Ishikawa (cell line): Measurements from ENCODE around the gene CFAP77.

Experiments used
- CEBPB ChIP-seq: IDR thresholded peaks from 2 replicates; pipeline ENCODE4 v1.6.1; 2012
- CREB1 ChIP-seq: IDR thresholded peaks from 2 replicates; pipeline ENCODE4 v1.6.1; 2012; ENCODE audit warnings: low read depth
- EGR1 ChIP-seq: IDR thresholded peaks from 2 replicates; pipeline ENCODE4 v1.6.1; 2012
- EP300 ChIP-seq: IDR thresholded peaks from 2 replicates; pipeline ENCODE4 v1.6.1; 2012; ENCODE audit warnings: borderline replicate concordance
- FOXM1 ChIP-seq: IDR thresholded peaks from 2 replicates; pipeline ENCODE4 v1.6.1; 2012; ENCODE audit warnings: low read depth, borderline replicate concordance
- NFIC ChIP-seq: IDR thresholded peaks from 2 replicates; pipeline ENCODE4 v1.6.1; 2012
- RAD21 ChIP-seq: IDR thresholded peaks from 2 replicates; pipeline ENCODE4 v1.6.1; 2012; ENCODE audit warnings: low read depth
- REST ChIP-seq: IDR thresholded peaks from 2 replicates; pipeline ENCODE4 v1.6.1; 2012; ENCODE audit warnings: low read depth, mild to moderate bottlenecking
- TAF1 ChIP-seq: IDR thresholded peaks from 2 replicates; pipeline ENCODE4 v1.6.1; 2012; ENCODE audit warnings: low read depth, mild to moderate bottlenecking
- TCF12 ChIP-seq: IDR thresholded peaks from 2 replicates; pipeline ENCODE4 v1.6.1; 2012; ENCODE audit warnings: low read depth
- TEAD4 ChIP-seq: IDR thresholded peaks from 2 replicates; pipeline ENCODE4 v1.6.1; 2012
- YY1 ChIP-seq: IDR thresholded peaks from 2 replicates; pipeline ENCODE4 v1.6.1; 2012; ENCODE audit warnings: low read depth
- ZBTB7A ChIP-seq: IDR thresholded peaks from 2 replicates; pipeline ENCODE4 v1.6.1; 2012; ENCODE audit warnings: low read depth
- TF ChIP-seq, protein P1 (sequence below): IDR thresholded peaks from 2 replicates; pipeline ENCODE4 v1.6.1; 2012
- TF ChIP-seq, protein P2 (sequence below): IDR thresholded peaks from 2 replicates; pipeline ENCODE4 v1.6.1; 2012

The CFAP77 gene

DNA sequence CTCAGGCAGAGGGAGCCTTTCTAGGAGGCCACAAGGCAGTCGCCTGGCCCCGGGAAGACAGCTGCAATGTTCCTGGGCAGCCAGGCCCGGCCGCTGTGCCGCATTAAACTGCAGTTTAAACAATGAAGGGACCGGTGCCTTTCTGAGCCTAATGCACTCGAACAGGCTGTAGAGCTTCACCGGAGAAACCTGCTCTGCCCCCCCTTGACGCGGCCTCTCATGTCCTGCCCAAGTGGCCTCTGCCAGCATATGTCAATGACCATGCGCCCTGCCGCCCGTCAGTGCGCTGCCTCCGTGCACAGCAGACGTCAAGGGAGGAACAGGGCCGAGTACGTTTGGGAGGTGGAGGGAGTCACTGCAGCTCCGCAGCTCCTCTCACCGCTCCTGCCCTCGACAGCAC is 133.9 kb downstream of the CFAP77 start:
- TF ChIP-seq TEAD4 (no peak), FOXM1 (no peak), REST (no peak), YY1 (no peak), CREB1 (no peak), NFIC (no peak), TCF12 (no peak), CEBPB (no peak), ZBTB7A (no peak), TAF1 (no peak), EP300 (no peak), EGR1 (no peak)
- TF ChIP-seq, protein P1, sequence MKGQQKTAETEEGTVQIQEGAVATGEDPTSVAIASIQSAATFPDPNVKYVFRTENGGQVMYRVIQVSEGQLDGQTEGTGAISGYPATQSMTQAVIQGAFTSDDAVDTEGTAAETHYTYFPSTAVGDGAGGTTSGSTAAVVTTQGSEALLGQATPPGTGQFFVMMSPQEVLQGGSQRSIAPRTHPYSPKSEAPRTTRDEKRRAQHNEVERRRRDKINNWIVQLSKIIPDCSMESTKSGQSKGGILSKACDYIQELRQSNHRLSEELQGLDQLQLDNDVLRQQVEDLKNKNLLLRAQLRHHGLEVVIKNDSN, result no peak
- TF ChIP-seq, protein P2, sequence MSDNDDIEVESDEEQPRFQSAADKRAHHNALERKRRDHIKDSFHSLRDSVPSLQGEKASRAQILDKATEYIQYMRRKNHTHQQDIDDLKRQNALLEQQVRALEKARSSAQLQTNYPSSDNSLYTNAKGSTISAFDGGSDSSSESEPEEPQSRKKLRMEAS, result no peak

DNA sequence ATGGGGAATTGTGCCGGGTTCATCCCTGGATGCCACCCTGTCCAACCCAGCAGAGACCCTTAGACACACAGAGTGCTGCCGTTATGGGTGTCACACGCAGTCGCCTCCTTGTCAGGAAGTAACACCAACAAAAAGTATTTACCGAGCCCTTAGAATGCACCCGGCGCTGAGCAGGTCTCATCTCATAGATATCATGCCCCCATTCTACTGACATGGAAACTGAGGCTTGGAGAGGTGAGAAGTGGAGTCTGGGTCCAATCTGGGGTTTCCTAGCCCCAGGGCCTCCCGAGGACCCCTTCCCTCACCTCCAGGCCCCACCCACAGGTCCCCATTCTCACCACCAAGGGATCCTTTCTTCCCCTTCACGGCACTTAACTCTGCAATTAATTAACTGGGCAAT is 135.6 kb downstream of the CFAP77 start:
- TF ChIP-seq CEBPB, result no peak
- no peak for TF ChIP-seq TAF1
- TF ChIP-seq REST, result no peak
- TF ChIP-seq ZBTB7A, result no peak
- TF ChIP-seq NFIC, result no peak
- no peak for TF ChIP-seq CREB1
- no peak for TF ChIP-seq FOXM1
- no peak for TF ChIP-seq RAD21
- no peak for TF ChIP-seq EP300
- TF ChIP-seq TEAD4, result no peak
- TF ChIP-seq YY1, result no peak
- TF ChIP-seq, protein P1, result no peak
- TF ChIP-seq TCF12, result no peak
- TF ChIP-seq, protein P2, result no peak
- TF ChIP-seq EGR1, result no peak

- TF ChIP-seq RAD21 (no peak), NFIC (no peak), ZBTB7A (peak; percentile 89), TEAD4 (no peak), YY1 (no peak)
- TF ChIP-seq, protein P1, result peak; percentile 49
These were observed 136.4 kb downstream of the CFAP77 start for GRCh38 chr9:132546148-132547051.

GRCh38 chr9:132547052-132547431 is 137.0 kb downstream of the CFAP77 start:
- TF ChIP-seq FOXM1 (no peak), TCF12 (no peak), NFIC (no peak), YY1 (no peak), EP300 (no peak), CREB1 (no peak), REST (no peak), EGR1 (no peak), RAD21 (no peak), TEAD4 (no peak), ZBTB7A (no peak), TAF1 (no peak), CEBPB (no peak)
- TF ChIP-seq, protein P1, result no peak
- TF ChIP-seq, protein P2, result no peak
